ENCODE results near the gene ELOVL5. TPM values are rescaled to one million over a fixed set of nuclear protein-coding genes. Genes with fewer than 3 reads are reported as not detected.
"Not testable (repeated sequence)": the region's sequence is repeated elsewhere in the genome, so short reads cannot be mapped to it uniquely, and the experiment has no call there.

ELOVL5 gene
- polyA plus RNA-seq, 1 of the 3 experiments (the other 2 are of a cell fraction), result 31.9 TPM

DNA sequence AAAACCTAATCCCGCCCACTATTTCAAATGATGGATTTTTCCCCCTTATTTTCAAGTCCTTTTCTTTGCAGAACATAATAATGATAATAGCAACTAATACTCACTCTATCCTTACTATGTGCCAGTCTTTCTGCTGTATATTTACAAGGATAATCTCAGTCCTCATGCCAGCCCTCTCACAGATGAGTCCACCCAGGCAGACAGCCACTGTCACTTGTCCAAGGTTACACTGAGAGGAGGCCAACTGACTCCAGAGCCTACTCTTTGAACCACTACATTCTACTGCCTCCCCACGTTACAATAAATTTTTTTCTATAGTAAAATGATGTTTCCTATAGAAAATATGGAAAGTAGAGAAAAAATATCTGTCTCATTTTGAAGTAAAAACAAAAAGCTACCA, 30.9 kb downstream of the ELOVL5 start:
- CTCF ChIA-PET, result interaction anchor here (0.8 to 1.5 kb wide), 2 partner anchors 9 to 20 kb away, joined by 3 to 4 read pairs; no protein-coding TSS in a partner anchor
- peaks cover 22 to 39% of the 10 kb centered on the region in 2 experiments for H3K4me1 ChIP-seq (ENCODE audit: control insufficient read depth in 1 of 2, insufficient read depth in 2 of 2, low read depth in 1 of 2, low read length in 1 of 2)
- 96% methylated on average over 2 of the region's 2 CpGs for WGBS (ENCODE audit: low lambda C conversion rate)
- no peak overlapping the region for H3K27ac ChIP-seq (ENCODE audit: low read depth in 2 of 2, low read length in 1 of 2)
- no peak for DNase-seq
- H3K27me3 ChIP-seq (ENCODE audit: insufficient read depth), result no peaks in the 10 kb centered on the region
- no peak overlapping the region for H3K4me3 ChIP-seq (ENCODE audit: low read depth in 2 of 2, low read length in 1 of 2)
- no peak overlapping the region for H3K4me2 ChIP-seq
- TF ChIP-seq CTCF (IDR thresholded peaks at IDR 0.05), result no peak
- TF ChIP-seq EP300 (IDR thresholded peaks at IDR 0.05; ENCODE audit: borderline replicate concordance in 1 of 2, low read depth in 1 of 2, low read length in 1 of 2), result no peak
- TF ChIP-seq RAD21 (IDR thresholded peaks at IDR 0.05; ENCODE audit: low read length), result no peak
- no peak for TF ChIP-seq JUND (IDR thresholded peaks at IDR 0.05)
- TF ChIP-seq, protein P1, sequence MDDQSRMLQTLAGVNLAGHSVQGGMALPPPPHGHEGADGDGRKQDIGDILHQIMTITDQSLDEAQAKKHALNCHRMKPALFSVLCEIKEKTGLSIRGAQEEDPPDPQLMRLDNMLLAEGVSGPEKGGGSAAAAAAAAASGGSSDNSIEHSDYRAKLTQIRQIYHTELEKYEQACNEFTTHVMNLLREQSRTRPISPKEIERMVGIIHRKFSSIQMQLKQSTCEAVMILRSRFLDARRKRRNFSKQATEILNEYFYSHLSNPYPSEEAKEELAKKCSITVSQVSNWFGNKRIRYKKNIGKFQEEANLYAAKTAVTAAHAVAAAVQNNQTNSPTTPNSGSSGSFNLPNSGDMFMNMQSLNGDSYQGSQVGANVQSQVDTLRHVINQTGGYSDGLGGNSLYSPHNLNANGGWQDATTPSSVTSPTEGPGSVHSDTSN (IDR thresholded peaks at IDR 0.05), result no peak
- TF ChIP-seq FOSL2 (IDR thresholded peaks at IDR 0.05; ENCODE audit: borderline replicate concordance, low read depth), result no peak
- TF ChIP-seq POLR2AphosphoS5 (IDR thresholded peaks at IDR 0.05; ENCODE audit: low read depth, low read length), result no peak
- no peak for TF ChIP-seq GABPA (IDR thresholded peaks at IDR 0.05; ENCODE audit: low read depth)
- TF ChIP-seq, protein P2, sequence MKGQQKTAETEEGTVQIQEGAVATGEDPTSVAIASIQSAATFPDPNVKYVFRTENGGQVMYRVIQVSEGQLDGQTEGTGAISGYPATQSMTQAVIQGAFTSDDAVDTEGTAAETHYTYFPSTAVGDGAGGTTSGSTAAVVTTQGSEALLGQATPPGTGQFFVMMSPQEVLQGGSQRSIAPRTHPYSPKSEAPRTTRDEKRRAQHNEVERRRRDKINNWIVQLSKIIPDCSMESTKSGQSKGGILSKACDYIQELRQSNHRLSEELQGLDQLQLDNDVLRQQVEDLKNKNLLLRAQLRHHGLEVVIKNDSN (IDR thresholded peaks at IDR 0.05; ENCODE audit: borderline replicate concordance, low read depth), result no peak
- TF ChIP-seq ELF1 (IDR thresholded peaks at IDR 0.05), result no peak
- no peak for TF ChIP-seq REST (IDR thresholded peaks at IDR 0.05; ENCODE audit: low read depth, low read length)
- TF ChIP-seq, protein P3, sequence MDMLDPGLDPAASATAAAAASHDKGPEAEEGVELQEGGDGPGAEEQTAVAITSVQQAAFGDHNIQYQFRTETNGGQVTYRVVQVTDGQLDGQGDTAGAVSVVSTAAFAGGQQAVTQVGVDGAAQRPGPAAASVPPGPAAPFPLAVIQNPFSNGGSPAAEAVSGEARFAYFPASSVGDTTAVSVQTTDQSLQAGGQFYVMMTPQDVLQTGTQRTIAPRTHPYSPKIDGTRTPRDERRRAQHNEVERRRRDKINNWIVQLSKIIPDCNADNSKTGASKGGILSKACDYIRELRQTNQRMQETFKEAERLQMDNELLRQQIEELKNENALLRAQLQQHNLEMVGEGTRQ (IDR thresholded peaks at IDR 0.05; ENCODE audit: borderline replicate concordance, low read depth, low read length), result no peak
- no peaks in the 10 kb centered on the region for H3K9me2 ChIP-seq
- POLR2A ChIA-PET, result no interaction called here
- H4K20me1 ChIP-seq (ENCODE audit: insufficient read depth), result peaks cover 14% of the 10 kb centered on the region; the same call in 1 of the 2 replicates
- peaks cover 28% of the 10 kb centered on the region for H3F3A ChIP-seq (replicated peaks; ENCODE audit: insufficient read depth)
- no peak overlapping the region for H2AFZ ChIP-seq (ENCODE audit: low read depth)
- H3K36me3 ChIP-seq (replicated peaks in 1 of 2; ENCODE audit: control insufficient read depth in 1 of 2, insufficient read depth in 2 of 2, low read length in 1 of 2), result no peaks in the 10 kb centered on the region
- peaks cover 100% of the 10 kb centered on the region for H3K79me2 ChIP-seq (ENCODE audit: insufficient read depth)
- H3K9ac ChIP-seq, result no peak overlapping the region
- no peaks in the 10 kb centered on the region for H3K9me3 ChIP-seq

- 84% methylated on average over 8 of the region's 8 CpGs for WGBS (ENCODE audit: low lambda C conversion rate)
- H3K9me3 ChIP-seq; POLR2A ChIA-PET; H2AFZ ChIP-seq (ENCODE audit: low read depth); H3K27me3 ChIP-seq (ENCODE audit: insufficient read depth); H3K4me3 ChIP-seq (ENCODE audit: low read depth in 2 of 2, low read length in 1 of 2); DNase-seq; H3K9ac ChIP-seq; H3K36me3 ChIP-seq (replicated peaks in 1 of 2; ENCODE audit: control insufficient read depth in 1 of 2, insufficient read depth in 2 of 2, low read length in 1 of 2); H3K9me2 ChIP-seq; H3K27ac ChIP-seq (ENCODE audit: low read depth in 2 of 2, low read length in 1 of 2); H3K4me2 ChIP-seq; CTCF ChIA-PET: not testable (repeated sequence)
- peaks cover 10% of the 10 kb centered on the region; the same call in 1 of the 2 replicates for H4K20me1 ChIP-seq (ENCODE audit: insufficient read depth)
- H3F3A ChIP-seq (replicated peaks; ENCODE audit: insufficient read depth), result peaks cover 24% of the 10 kb centered on the region
- peaks cover 100% of the 10 kb centered on the region for H3K79me2 ChIP-seq (ENCODE audit: insufficient read depth)
- H3K4me1 ChIP-seq (ENCODE audit: control insufficient read depth in 1 of 2, insufficient read depth in 2 of 2, low read depth in 1 of 2, low read length in 1 of 2), result peaks cover 21 to 34% of the 10 kb centered on the region in 2 experiments
These were observed 31.5 kb downstream of the ELOVL5 start for GRCh38 chr6:53317299-53317698.

All from SK-N-SH (cell line).